Measurements from ENCODE around the gene CAPN11.

DNA sequence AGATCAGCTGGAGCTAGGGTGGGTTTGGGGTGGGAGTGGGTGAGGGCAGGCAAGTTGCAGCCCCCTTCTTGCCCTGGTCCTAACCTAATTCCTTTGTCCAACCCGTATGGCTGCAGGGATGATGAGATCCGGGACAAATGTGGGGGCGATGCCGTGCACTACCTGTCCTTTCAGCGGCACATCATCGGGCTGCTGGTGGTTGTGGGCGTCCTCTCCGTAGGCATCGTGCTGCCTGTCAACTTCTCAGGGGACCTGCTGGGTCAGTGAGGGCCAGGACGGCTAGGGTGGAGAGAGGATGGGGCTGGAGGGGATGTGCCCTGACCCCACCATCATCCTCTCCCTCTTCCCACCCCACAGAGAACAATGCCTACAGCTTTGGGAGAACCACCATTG, 19.3 kb upstream of the CAPN11 start:
- no peak for TF ChIP-seq POLR2AphosphoS5 (IDR thresholded peaks at IDR 0.05)
- TF ChIP-seq, protein P1, sequence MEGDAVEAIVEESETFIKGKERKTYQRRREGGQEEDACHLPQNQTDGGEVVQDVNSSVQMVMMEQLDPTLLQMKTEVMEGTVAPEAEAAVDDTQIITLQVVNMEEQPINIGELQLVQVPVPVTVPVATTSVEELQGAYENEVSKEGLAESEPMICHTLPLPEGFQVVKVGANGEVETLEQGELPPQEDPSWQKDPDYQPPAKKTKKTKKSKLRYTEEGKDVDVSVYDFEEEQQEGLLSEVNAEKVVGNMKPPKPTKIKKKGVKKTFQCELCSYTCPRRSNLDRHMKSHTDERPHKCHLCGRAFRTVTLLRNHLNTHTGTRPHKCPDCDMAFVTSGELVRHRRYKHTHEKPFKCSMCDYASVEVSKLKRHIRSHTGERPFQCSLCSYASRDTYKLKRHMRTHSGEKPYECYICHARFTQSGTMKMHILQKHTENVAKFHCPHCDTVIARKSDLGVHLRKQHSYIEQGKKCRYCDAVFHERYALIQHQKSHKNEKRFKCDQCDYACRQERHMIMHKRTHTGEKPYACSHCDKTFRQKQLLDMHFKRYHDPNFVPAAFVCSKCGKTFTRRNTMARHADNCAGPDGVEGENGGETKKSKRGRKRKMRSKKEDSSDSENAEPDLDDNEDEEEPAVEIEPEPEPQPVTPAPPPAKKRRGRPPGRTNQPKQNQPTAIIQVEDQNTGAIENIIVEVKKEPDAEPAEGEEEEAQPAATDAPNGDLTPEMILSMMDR (IDR thresholded peaks at IDR 0.05), result no peak
- no peak for TF ChIP-seq EP300 (IDR thresholded peaks at IDR 0.05)

Measured in stomach (tissue), 4 donors.